Endothelial cell (in vitro differentiated cells): ENCODE data around the gene ALDH3A1. TPM values are rescaled to one million over a fixed set of nuclear protein-coding genes. Genes with fewer than 3 reads are reported as not detected.

Experiments
- DNase-seq: peaks from one replicate; pipeline ENCODE4 v3.0.0; 2021; ENCODE audit warnings: low spot score
- H3K27ac Mint-ChIP-seq: one replicate; pipeline ENCODE4 v1.8.0; 2021; ENCODE audit warnings: mixed read lengths, inconsistent platforms; ENCODE audit not compliant: unreplicated experiment
- H3K27me3 Mint-ChIP-seq: one replicate; pipeline ENCODE4 v1.8.0; 2021; ENCODE audit warnings: mild to moderate bottlenecking, moderate library complexity, mixed read lengths, inconsistent platforms; ENCODE audit not compliant: unreplicated experiment
- H3K36me3 Mint-ChIP-seq: one replicate; pipeline ENCODE4 v1.8.0; 2021; ENCODE audit warnings: mild to moderate bottlenecking, low read depth, mixed read lengths, inconsistent platforms; ENCODE audit not compliant: unreplicated experiment
- H3K4me1 Mint-ChIP-seq: one replicate; pipeline ENCODE4 v1.8.0; 2021; ENCODE audit warnings: mild to moderate bottlenecking, mixed read lengths, inconsistent platforms; ENCODE audit not compliant: unreplicated experiment
- H3K4me3 Mint-ChIP-seq: one replicate; pipeline ENCODE4 v1.8.0; 2021; ENCODE audit warnings: mild to moderate bottlenecking, mixed read lengths, inconsistent platforms; ENCODE audit not compliant: unreplicated experiment
- H3K9me3 Mint-ChIP-seq: one replicate; pipeline ENCODE4 v1.8.0; 2021; ENCODE audit warnings: mixed read lengths, inconsistent platforms; ENCODE audit not compliant: unreplicated experiment
- total RNA-seq: library from RNA; stranded (reverse); fragmentation: NEBNext Ultra II Directional; extraction: Animal tissue kit (Norgen Biotek cat#: 25700); gene quantifications from one replicate; pipeline ENCODE4 v1.2.1, GENCODE V29; 2021; ENCODE audit not compliant: unreplicated experiment
- TF ChIP-seq, protein P1 (sequence below): fragments of 200-600 bp; sonication (generic); IDR thresholded peaks from one replicate; pipeline ENCODE4 v1.5.0; 2021; ENCODE audit warnings: antibody characterized with exemption; ENCODE audit not compliant: unreplicated experiment

The ALDH3A1 gene
- total RNA-seq, 1 donor from 2014 or later, result 0.31 TPM

DNA sequence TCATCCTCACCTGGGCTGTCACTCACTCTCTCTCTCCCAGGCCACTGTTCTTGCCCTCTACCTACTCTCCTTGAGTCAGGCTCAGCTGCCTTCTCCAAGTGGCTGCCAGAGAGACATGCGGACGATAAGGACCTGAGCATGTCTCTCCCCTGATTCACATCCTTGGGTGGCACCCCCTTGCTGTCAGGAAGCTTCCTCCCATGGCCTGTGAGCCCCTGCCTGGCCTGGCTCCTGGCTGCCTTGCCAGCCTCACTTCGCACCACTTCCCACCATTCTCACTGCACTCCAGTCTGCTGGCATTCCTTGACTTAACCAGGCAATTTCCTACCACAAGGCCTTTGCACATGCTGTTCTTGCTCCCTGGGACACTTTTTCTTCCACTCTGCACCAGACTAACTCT, 2.7 kb upstream of the ALDH3A1 start:
- H3K27ac Mint-ChIP-seq, result no peak overlapping the region
- H3K4me3 Mint-ChIP-seq, result no peak overlapping the region
- no peak for DNase-seq
- H3K36me3 Mint-ChIP-seq, result peaks cover 4% of the 10 kb centered on the region
- peaks cover 17% of the 10 kb centered on the region for H3K27me3 Mint-ChIP-seq
- TF ChIP-seq, protein P1, sequence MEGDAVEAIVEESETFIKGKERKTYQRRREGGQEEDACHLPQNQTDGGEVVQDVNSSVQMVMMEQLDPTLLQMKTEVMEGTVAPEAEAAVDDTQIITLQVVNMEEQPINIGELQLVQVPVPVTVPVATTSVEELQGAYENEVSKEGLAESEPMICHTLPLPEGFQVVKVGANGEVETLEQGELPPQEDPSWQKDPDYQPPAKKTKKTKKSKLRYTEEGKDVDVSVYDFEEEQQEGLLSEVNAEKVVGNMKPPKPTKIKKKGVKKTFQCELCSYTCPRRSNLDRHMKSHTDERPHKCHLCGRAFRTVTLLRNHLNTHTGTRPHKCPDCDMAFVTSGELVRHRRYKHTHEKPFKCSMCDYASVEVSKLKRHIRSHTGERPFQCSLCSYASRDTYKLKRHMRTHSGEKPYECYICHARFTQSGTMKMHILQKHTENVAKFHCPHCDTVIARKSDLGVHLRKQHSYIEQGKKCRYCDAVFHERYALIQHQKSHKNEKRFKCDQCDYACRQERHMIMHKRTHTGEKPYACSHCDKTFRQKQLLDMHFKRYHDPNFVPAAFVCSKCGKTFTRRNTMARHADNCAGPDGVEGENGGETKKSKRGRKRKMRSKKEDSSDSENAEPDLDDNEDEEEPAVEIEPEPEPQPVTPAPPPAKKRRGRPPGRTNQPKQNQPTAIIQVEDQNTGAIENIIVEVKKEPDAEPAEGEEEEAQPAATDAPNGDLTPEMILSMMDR, result no peak
- no peaks in the 10 kb centered on the region for H3K9me3 Mint-ChIP-seq
- H3K4me1 Mint-ChIP-seq, result no peaks in the 10 kb centered on the region

DNA sequence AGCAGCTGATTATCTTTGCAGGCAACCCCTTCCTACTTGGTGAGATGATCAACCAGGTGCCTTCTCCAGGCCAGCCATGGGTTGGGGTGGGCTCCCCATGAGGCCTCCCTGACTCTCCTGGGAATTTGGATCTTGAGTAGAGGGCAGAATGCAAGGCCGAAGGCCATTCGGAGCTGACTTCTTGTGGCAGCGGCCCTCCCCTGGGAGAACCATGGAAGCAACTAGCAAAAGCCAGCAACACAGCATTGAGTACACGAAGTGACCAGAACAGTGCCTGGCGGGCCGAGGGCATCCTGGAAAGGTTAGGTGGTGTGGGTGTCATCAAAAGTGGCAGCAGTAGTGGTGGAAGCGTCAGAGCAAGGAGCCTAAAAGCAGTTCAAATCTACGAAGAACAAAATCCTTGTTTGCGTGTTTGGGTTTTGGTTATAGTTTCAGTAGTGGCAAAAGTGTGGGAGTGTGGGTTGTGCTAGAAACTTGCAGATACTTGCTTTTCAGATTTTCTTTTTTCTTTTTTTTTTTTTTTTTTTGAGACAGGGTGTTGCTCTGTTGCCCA, 2.0 kb upstream of the ALDH3A1 start:
- H3K4me1 Mint-ChIP-seq, result no peaks in the 10 kb centered on the region
- no peak overlapping the region for H3K27ac Mint-ChIP-seq
- peaks cover 4% of the 10 kb centered on the region for H3K36me3 Mint-ChIP-seq
- peaks cover 17% of the 10 kb centered on the region for H3K27me3 Mint-ChIP-seq
- no peak for DNase-seq
- TF ChIP-seq, protein P1, result no peak
- H3K4me3 Mint-ChIP-seq, result no peak overlapping the region
- H3K9me3 Mint-ChIP-seq, result no peaks in the 10 kb centered on the region

DNA sequence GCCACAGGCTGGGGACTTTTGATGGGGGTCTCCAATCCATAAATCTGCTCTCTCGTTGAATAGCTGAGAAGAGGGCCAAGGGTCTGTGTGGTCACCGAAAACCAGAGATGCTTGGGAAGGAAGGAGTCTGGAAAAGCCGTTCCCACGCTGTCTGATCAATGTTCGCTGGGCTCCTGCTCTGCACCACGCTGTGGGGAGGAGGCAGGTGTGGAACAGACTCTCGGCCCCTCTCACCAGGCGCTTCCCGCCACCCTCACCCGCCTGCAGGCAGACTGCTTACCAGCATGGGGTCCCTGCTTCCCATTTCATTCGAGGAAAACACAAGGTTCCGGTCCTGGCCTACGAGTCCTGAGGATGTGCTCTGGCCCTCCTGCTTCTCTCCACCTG, 702 bp upstream of the ALDH3A1 start:
- Mint-ChIP-seq H3K36me3 (peaks cover 4% of the 10 kb centered on the region), H3K4me1 (no peaks in the 10 kb centered on the region), H3K27me3 (peaks cover 17% of the 10 kb centered on the region), H3K9me3 (no peaks in the 10 kb centered on the region), H3K27ac (no peak overlapping the region), H3K4me3 (no peak overlapping the region)
- no peak for DNase-seq
- TF ChIP-seq, protein P1, result no peak

DNA sequence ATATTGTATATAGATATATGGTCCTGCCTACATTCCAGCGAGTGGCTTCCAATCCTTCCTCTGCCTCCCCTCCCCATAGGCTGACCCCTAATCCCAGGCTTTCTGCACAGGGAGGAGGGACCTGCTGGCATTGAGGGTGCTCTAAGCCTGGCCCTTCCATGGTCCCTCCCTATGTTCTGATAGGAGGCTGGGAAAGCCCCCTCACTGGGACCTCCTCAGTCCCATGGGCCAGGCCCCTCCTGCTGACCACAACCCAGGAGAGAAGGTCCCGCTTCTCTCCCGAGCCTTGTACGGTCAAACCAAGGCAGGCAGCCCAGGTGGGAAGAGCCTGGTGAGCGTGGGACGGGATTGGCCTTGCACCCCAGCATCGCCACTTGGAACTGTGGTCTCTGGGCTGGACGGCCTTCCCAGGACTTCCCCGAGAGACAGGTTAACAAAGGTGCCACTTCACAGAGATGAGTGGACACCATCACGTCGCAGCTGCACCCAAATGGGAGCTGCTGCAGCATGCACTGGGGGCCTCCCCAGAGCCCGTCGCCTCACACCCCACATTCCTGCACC, 859 bp downstream of the ALDH3A1 start:
- no peak overlapping the region for H3K4me3 Mint-ChIP-seq
- no peaks in the 10 kb centered on the region for H3K4me1 Mint-ChIP-seq
- no peak overlapping the region for H3K27ac Mint-ChIP-seq
- TF ChIP-seq, protein P1, result no peak
- H3K9me3 Mint-ChIP-seq, result no peaks in the 10 kb centered on the region
- peaks cover 15% of the 10 kb centered on the region for H3K27me3 Mint-ChIP-seq
- DNase-seq, result no peak
- peaks cover 4% of the 10 kb centered on the region for H3K36me3 Mint-ChIP-seq

DNA sequence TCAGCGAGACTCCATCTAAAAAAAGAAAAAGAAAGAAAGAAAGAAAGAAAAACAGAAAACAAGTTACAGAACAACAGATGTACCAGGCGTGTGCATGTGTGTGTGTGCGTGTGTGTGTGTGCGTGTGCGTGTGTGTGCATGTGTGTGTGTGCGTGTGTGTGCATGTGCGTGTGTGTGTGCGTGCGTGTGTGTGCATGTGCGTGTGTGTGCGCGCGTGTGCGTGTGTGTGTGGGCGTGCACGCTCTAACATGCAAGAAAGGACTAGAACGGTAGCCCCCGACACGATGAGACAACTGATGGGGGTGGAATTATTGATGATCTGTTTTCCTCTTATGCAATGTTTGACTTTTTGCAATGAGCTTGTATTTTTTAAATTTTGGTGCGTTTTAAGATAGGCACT, 1.6 kb downstream of the ALDH3A1 start:
- H3K4me3 Mint-ChIP-seq, result no peak overlapping the region
- no peaks in the 10 kb centered on the region for H3K9me3 Mint-ChIP-seq
- TF ChIP-seq, protein P1, result no peak
- DNase-seq, result no peak
- peaks cover 4% of the 10 kb centered on the region for H3K36me3 Mint-ChIP-seq
- peaks cover 15% of the 10 kb centered on the region for H3K27me3 Mint-ChIP-seq
- H3K4me1 Mint-ChIP-seq, result no peaks in the 10 kb centered on the region
- H3K27ac Mint-ChIP-seq, result no peak overlapping the region
